Sigmoid colon (tissue), 7 donors: Measurements from ENCODE around the gene LRRC57. TPM values are rescaled to one million over a fixed set of nuclear protein-coding genes. Genes with fewer than 3 reads are reported as not detected.
"Not testable (repeated sequence)": the region's sequence is repeated elsewhere in the genome, so short reads cannot be mapped to it uniquely, and the experiment has no call there.

Source experiments
- DNase-seq: peaks from one replicate; pipeline ENCODE4 v3.0.0-alpha.2; 2019
- H3K27ac ChIP-seq, 4 donors: fragments of 200-600 bp; sonication (generic); one replicate each; pipeline ENCODE4 v1.5.1; 2016 to 2019; ENCODE audit warnings: mild to moderate bottlenecking in 1 of 4
- H3K27me3 ChIP-seq, 3 donors: fragments of 200-600 bp; sonication (generic); one replicate each; pipeline ENCODE4 v1.5.1; 2019; ENCODE audit warnings: mild to moderate bottlenecking in 1 of 3
- H3K36me3 ChIP-seq, 4 donors: fragments of 200-600 bp; sonication (generic); one replicate each; pipeline ENCODE4 v1.5.1; 2016 to 2019
- H3K4me1 ChIP-seq, 4 donors: fragments of 200-600 bp; sonication (generic); one replicate each; pipeline ENCODE4 v1.5.1; 2017 to 2019
- H3K4me3 ChIP-seq, 4 donors: fragments of 200-600 bp; sonication (generic); one replicate each; pipeline ENCODE4 v1.5.1; 2017 to 2019; ENCODE audit warnings: mild to moderate bottlenecking in 2 of 4, moderate library complexity in 1 of 4
- H3K9me3 ChIP-seq, 4 donors: fragments of 200-600 bp in 3 of 4; sonication (generic) in 3 of 4; one replicate each; pipeline versions ENCODE4 v1.5.1 to v1.6.1; 2013 to 2019
- EP300 ChIP-seq, 4 donors: sonication (generic); formaldehyde crosslinking; IDR thresholded peaks; one replicate each; pipeline ENCODE4 v1.6.1; 2017; ENCODE audit warnings: antibody characterized with exemption in 4 of 4
- POLR2A ChIP-seq, 2 donors: fragments of 450-650 bp; IDR thresholded peaks; one replicate each; pipeline ENCODE4 v1.6.1; 2016; ENCODE audit warnings: antibody characterized with exemption in 2 of 2, mild to moderate bottlenecking in 2 of 2, moderate library complexity in 2 of 2
- POLR2AphosphoS5 ChIP-seq, 4 donors: sonication (generic); formaldehyde crosslinking; IDR thresholded peaks; one replicate each; pipeline ENCODE4 v1.6.1; 2017; ENCODE audit warnings: antibody characterized with exemption in 4 of 4
- WGBS, 2 donors: extraction: QIAGEN DNeasy Blood & Tissue Kit; methylation state at CpG; one replicate each; pipeline ENCODE4 v1.1.7; 2013; 5-methylcytosine and 5-hydroxymethylcytosine counted together
- intact Hi-C: fragments of 100-400 bp; cut with DNase I; formaldehyde crosslinking; loops from one replicate; pipeline ENCODE4 v1.15.1; 2023
- polyA plus RNA-seq, 3 donors: library from polyadenylated mRNA; stranded (reverse); fragments of 200-250 nt; gene quantifications; one replicate each; pipeline ENCODE4 v1.2.3, GENCODE V29; 2013
- total RNA-seq, 4 donors: library from RNA; depleted of rRNA; stranded (reverse); fragments of >200 nt; gene quantifications; one replicate each; pipeline ENCODE4 v1.1.0, GENCODE V29; 2016
- TF ChIP-seq, protein P1 (sequence below), 4 experiments: fragments of 450-650 bp in 3 of 4; fragments of 200-600 bp in 1 of 4; IDR thresholded peaks; one replicate each; pipeline ENCODE4 v1.5.1; 2016 to 2019; ENCODE audit warnings: antibody characterized with exemption in 4 of 4, mild to moderate bottlenecking in 3 of 4, moderate library complexity in 2 of 4
- donor health status: healthy with polysubstance abuse.
- donor health status: Bipolar disorder and iron deficiency.
- donor health status: healthy.

LRRC57 gene
- total and polyA plus RNA-seq, 7 donors, result 8.4 to 24.6 (median 11.5) TPM

GRCh38 chr15:42576040-42576594, 27.5 kb upstream of the LRRC57 start:
- DNase-seq, result no peak
- H3K9me3 ChIP-seq, result no peaks in the 10 kb centered on the region
- no peaks in the 10 kb centered on the region for H3K27me3 ChIP-seq
- intact Hi-C loops, result loop anchor here (5.0 kb wide), 1 partner anchor 76 kb away; no protein-coding TSS in a partner anchor
- peak overlapping the region; percentile 73 to 97 (median 86) for H3K4me3 ChIP-seq
- WGBS, 2 donors, result 12 to 18% methylated on average over 16 of the region's 16 CpGs
- H3K27ac ChIP-seq, result peak overlapping the region; percentile 95 to 98 (median 97)
- peaks cover 0 to 49% (median 45%) of the 10 kb centered on the region in 4 donors for H3K4me1 ChIP-seq
- TF ChIP-seq, protein P1, sequence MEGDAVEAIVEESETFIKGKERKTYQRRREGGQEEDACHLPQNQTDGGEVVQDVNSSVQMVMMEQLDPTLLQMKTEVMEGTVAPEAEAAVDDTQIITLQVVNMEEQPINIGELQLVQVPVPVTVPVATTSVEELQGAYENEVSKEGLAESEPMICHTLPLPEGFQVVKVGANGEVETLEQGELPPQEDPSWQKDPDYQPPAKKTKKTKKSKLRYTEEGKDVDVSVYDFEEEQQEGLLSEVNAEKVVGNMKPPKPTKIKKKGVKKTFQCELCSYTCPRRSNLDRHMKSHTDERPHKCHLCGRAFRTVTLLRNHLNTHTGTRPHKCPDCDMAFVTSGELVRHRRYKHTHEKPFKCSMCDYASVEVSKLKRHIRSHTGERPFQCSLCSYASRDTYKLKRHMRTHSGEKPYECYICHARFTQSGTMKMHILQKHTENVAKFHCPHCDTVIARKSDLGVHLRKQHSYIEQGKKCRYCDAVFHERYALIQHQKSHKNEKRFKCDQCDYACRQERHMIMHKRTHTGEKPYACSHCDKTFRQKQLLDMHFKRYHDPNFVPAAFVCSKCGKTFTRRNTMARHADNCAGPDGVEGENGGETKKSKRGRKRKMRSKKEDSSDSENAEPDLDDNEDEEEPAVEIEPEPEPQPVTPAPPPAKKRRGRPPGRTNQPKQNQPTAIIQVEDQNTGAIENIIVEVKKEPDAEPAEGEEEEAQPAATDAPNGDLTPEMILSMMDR (IDR thresholded peaks at IDR 0.05), result no peak
- TF ChIP-seq POLR2A (IDR thresholded peaks at IDR 0.05), result no peak
- TF ChIP-seq POLR2AphosphoS5 (IDR thresholded peaks at IDR 0.05), result no peak
- no peak for TF ChIP-seq EP300 (IDR thresholded peaks at IDR 0.05)
- no peaks in the 10 kb centered on the region for H3K36me3 ChIP-seq

GRCh38 chr15:42575188-42576039, 26.8 kb upstream of the LRRC57 start, which contains the start of gene STARD9:
STARD9 (plus strand) TSS chr15:42575606; CDS start chr15:42575716, 110 bp downstream.
- H3K9me3 ChIP-seq, result no peaks in the 10 kb centered on the region

GRCh38 chr15:42558739-42559138, 10.1 kb upstream of the LRRC57 start:
- Histone ChIP-seq H3K9me3 (no peaks in the 10 kb centered on the region), H3K4me3 (no peak overlapping the region), H3K27ac (no peak overlapping the region), H3K4me1 (no peaks in the 10 kb centered on the region), H3K27me3 (no peaks in the 10 kb centered on the region), H3K36me3 (peaks cover 5 to 58% (median 18%) of the 10 kb centered on the region in 4 donors)
- WGBS, 2 donors, result 96% methylated on average over 3 of the region's 3 CpGs
- TF ChIP-seq, protein P1 (IDR thresholded peaks at IDR 0.05), result no peak
- TF ChIP-seq EP300 (IDR thresholded peaks at IDR 0.05) (no peak), POLR2AphosphoS5 (IDR thresholded peaks at IDR 0.05) (no peak), POLR2A (IDR thresholded peaks at IDR 0.05) (no peak)
- DNase-seq, result no peak
- intact Hi-C loops, result no loop called here

More at GRCh38 chr15:42575188-42576039, 26.8 kb upstream of the LRRC57 start, which contains the start of gene STARD9:
- intact Hi-C loops, result loop anchor here (5.0 kb wide), 1 partner anchor 77 kb away; no protein-coding TSS in a partner anchor
- H3K27me3 ChIP-seq, result no peaks in the 10 kb centered on the region
- peaks cover 0 to 42% (median 38%) of the 10 kb centered on the region in 4 donors for H3K4me1 ChIP-seq
- peak in 1 of 4 donors; percentile 11 for TF ChIP-seq EP300 (IDR thresholded peaks at IDR 0.05)
- peak; percentile 76 to 91 (median 86) for TF ChIP-seq POLR2AphosphoS5 (IDR thresholded peaks at IDR 0.05)
- TF ChIP-seq POLR2A (IDR thresholded peaks at IDR 0.05), result peak; percentile 31 to 64
- TF ChIP-seq, protein P1 (IDR thresholded peaks at IDR 0.05), result no peak
- peak within 1 kb of the TSS; percentile 73 to 97 (median 86) for H3K4me3 ChIP-seq
- 0 to 1% methylated on average over 95 of the region's 95 CpGs for WGBS, 2 donors
- no peaks in the 10 kb centered on the region for H3K36me3 ChIP-seq
- peak within 1 kb of the TSS; percentile 95 to 98 (median 97) for H3K27ac ChIP-seq
- peak; percentile 100 for DNase-seq

GRCh38 chr15:42556550-42557207, 8.1 kb upstream of the LRRC57 start:
- H3K36me3 ChIP-seq, result peaks cover 2 to 38% (median 12%) of the 10 kb centered on the region in 4 donors
- intact Hi-C loops, H3K27me3 ChIP-seq, H3K4me3 ChIP-seq, H3K9me3 ChIP-seq, H3K4me1 ChIP-seq: not testable (repeated sequence)
- WGBS, 2 donors, result 96 to 98% methylated on average over 11 of the region's 12 CpGs
- H3K27ac ChIP-seq, result peak overlapping the region in 1 of 4 donors; percentile 5
- DNase-seq, result peak; percentile 72
